ENCODE measurements around the gene RASSF9. TPM values are rescaled to one million over a fixed set of nuclear protein-coding genes. Genes with fewer than 3 reads are reported as not detected.

RASSF9 gene
- total and polyA plus RNA-seq, 7 experiments from 2014 or later = not detected

GRCh38 chr12:85782711-85783110 lies 53.5 kb downstream of the RASSF9 start:
- Histone ChIP-seq H3K4me1 (ENCODE audit: control insufficient read depth in 2 of 2, insufficient read depth in 2 of 2, low read length in 2 of 2) (no peaks in the 10 kb centered on the region), H3K27me3 (ENCODE audit: control insufficient read depth in 2 of 2, insufficient read depth in 2 of 2, low read length in 2 of 2) (no peaks in the 10 kb centered on the region), H3K36me3 (ENCODE audit: control insufficient read depth in 2 of 3, insufficient read depth in 3 of 3, low read length in 3 of 3) (no peaks in the 10 kb centered on the region), H3K9me3 (ENCODE audit: control insufficient read depth in 2 of 3, low read length in 3 of 3) (no peaks in the 10 kb centered on the region), H3K27ac (ENCODE audit: low read depth, low read length) (no peak overlapping the region), H3K4me3 (ENCODE audit: low read length) (no peak overlapping the region)
- intact Hi-C loops (cut with micrococcal nuclease) = no loop called here
- ChIA-PET CTCF (no interaction called here), POLR2A (no interaction called here)
- H3K9me3 Mint-ChIP-seq = peaks cover 0 to 7% (median 1%) of the 10 kb centered on the region in 11 donors
- no peaks in the 10 kb centered on the region for H3K4me1 Mint-ChIP-seq
- H3K4me3 Mint-ChIP-seq = no peak overlapping the region
- no peaks in the 10 kb centered on the region for H3K27me3 Mint-ChIP-seq
- no peak overlapping the region for H3K27ac Mint-ChIP-seq
- DNase-seq (no peak), ATAC-seq (no peak)
- no peaks in the 10 kb centered on the region for H3K36me3 Mint-ChIP-seq

GRCh38 chr12:85781766-85782165 lies 54.4 kb downstream of the RASSF9 start:
- H3K27me3 Mint-ChIP-seq = no peaks in the 10 kb centered on the region

GRCh38 chr12:85779768-85780167 lies 56.4 kb downstream of the RASSF9 start:
- ATAC-seq (no peak), DNase-seq (no peak)
- Mint-ChIP-seq H3K36me3 (no peaks in the 10 kb centered on the region), H3K27ac (no peak overlapping the region), H3K4me3 (no peak overlapping the region), H3K4me1 (no peaks in the 10 kb centered on the region), H3K27me3 (no peaks in the 10 kb centered on the region), H3K9me3 (peaks cover 0 to 7% (median 0%) of the 10 kb centered on the region in 11 donors)
- Histone ChIP-seq H3K36me3 (ENCODE audit: control insufficient read depth in 2 of 3, insufficient read depth in 3 of 3, low read length in 3 of 3) (no peaks in the 10 kb centered on the region), H3K4me3 (ENCODE audit: low read length) (no peak overlapping the region), H3K9me3 (ENCODE audit: control insufficient read depth in 2 of 3, low read length in 3 of 3) (no peaks in the 10 kb centered on the region), H3K4me1 (ENCODE audit: control insufficient read depth in 2 of 2, insufficient read depth in 2 of 2, low read length in 2 of 2) (no peaks in the 10 kb centered on the region), H3K27me3 (ENCODE audit: control insufficient read depth in 2 of 2, insufficient read depth in 2 of 2, low read length in 2 of 2) (no peaks in the 10 kb centered on the region), H3K27ac (ENCODE audit: low read depth, low read length) (no peak overlapping the region)
- CTCF ChIA-PET = no interaction called here
- intact Hi-C loops (cut with micrococcal nuclease) = no loop called here
- POLR2A ChIA-PET = no interaction called here

More at GRCh38 chr12:85781766-85782165, 54.4 kb downstream of the RASSF9 start:
- ATAC-seq (no peak), DNase-seq (no peak)
- H3K4me3 ChIP-seq (ENCODE audit: low read length) = no peak overlapping the region
- no peaks in the 10 kb centered on the region for H3K27me3 ChIP-seq (ENCODE audit: control insufficient read depth in 2 of 2, insufficient read depth in 2 of 2, low read length in 2 of 2)
- CTCF ChIA-PET = no interaction called here
- no peaks in the 10 kb centered on the region for H3K36me3 ChIP-seq (ENCODE audit: control insufficient read depth in 2 of 3, insufficient read depth in 3 of 3, low read length in 3 of 3)
- no peak overlapping the region for H3K27ac Mint-ChIP-seq
- H3K4me3 Mint-ChIP-seq = no peak overlapping the region
- H3K4me1 ChIP-seq (ENCODE audit: control insufficient read depth in 2 of 2, insufficient read depth in 2 of 2, low read length in 2 of 2) = no peaks in the 10 kb centered on the region
- H3K36me3 Mint-ChIP-seq = no peaks in the 10 kb centered on the region
- no peak overlapping the region for H3K27ac ChIP-seq (ENCODE audit: low read depth, low read length)
- intact Hi-C loops (cut with micrococcal nuclease) = no loop called here
- peaks cover 0 to 7% (median 0%) of the 10 kb centered on the region in 11 donors for H3K9me3 Mint-ChIP-seq
- no peaks in the 10 kb centered on the region for H3K4me1 Mint-ChIP-seq
- H3K9me3 ChIP-seq (ENCODE audit: control insufficient read depth in 2 of 3, low read length in 3 of 3) = no peaks in the 10 kb centered on the region
- POLR2A ChIA-PET = no interaction called here

GRCh38 chr12:85775091-85775490 lies 61.1 kb downstream of the RASSF9 start:
- CTCF ChIA-PET = no interaction called here
- Mint-ChIP-seq H3K36me3 (no peaks in the 10 kb centered on the region), H3K9me3 (peaks cover 0 to 6% (median 0%) of the 10 kb centered on the region in 11 donors), H3K4me3 (no peak overlapping the region), H3K27ac (no peak overlapping the region), H3K27me3 (no peaks in the 10 kb centered on the region), H3K4me1 (no peaks in the 10 kb centered on the region)
- no peaks in the 10 kb centered on the region for H3K4me1 ChIP-seq (ENCODE audit: control insufficient read depth in 2 of 2, insufficient read depth in 2 of 2, low read length in 2 of 2)
- POLR2A ChIA-PET = no interaction called here
- intact Hi-C loops (cut with micrococcal nuclease) = no loop called here
- H3K27me3 ChIP-seq (ENCODE audit: control insufficient read depth in 2 of 2, insufficient read depth in 2 of 2, low read length in 2 of 2) = no peaks in the 10 kb centered on the region
- ATAC-seq (no peak), DNase-seq (no peak)
- H3K36me3 ChIP-seq (ENCODE audit: control insufficient read depth in 2 of 3, insufficient read depth in 3 of 3, low read length in 3 of 3) = no peaks in the 10 kb centered on the region
- H3K4me3 ChIP-seq (ENCODE audit: low read length) = no peak overlapping the region
- no peaks in the 10 kb centered on the region for H3K9me3 ChIP-seq (ENCODE audit: control insufficient read depth in 2 of 3, low read length in 3 of 3)
- no peak overlapping the region for H3K27ac ChIP-seq (ENCODE audit: low read depth, low read length)

- no peak overlapping the region for H3K27ac Mint-ChIP-seq
- H3K27me3 Mint-ChIP-seq = no peaks in the 10 kb centered on the region
- CTCF ChIA-PET = interaction anchor here (0.6 kb wide), 1 partner anchor 91 kb away, joined by 3 read pairs; no protein-coding TSS in a partner anchor
- H3K4me3 ChIP-seq (ENCODE audit: low read length) = no peak overlapping the region
- POLR2A ChIA-PET = no interaction called here
- no peaks in the 10 kb centered on the region for H3K36me3 Mint-ChIP-seq
- DNase-seq (no peak), ATAC-seq (no peak)
- no peak overlapping the region for H3K27ac ChIP-seq (ENCODE audit: low read depth, low read length)
- H3K4me1 Mint-ChIP-seq = no peaks in the 10 kb centered on the region
- no peak overlapping the region for H3K4me3 Mint-ChIP-seq
- H3K27me3 ChIP-seq (ENCODE audit: control insufficient read depth in 2 of 2, insufficient read depth in 2 of 2, low read length in 2 of 2) = no peaks in the 10 kb centered on the region
- peaks cover 0 to 5% (median 0%) of the 10 kb centered on the region in 11 donors for H3K9me3 Mint-ChIP-seq
- intact Hi-C loops (cut with micrococcal nuclease) = no loop called here
- no peaks in the 10 kb centered on the region for H3K9me3 ChIP-seq (ENCODE audit: control insufficient read depth in 2 of 3, low read length in 3 of 3)
- H3K4me1 ChIP-seq (ENCODE audit: control insufficient read depth in 2 of 2, insufficient read depth in 2 of 2, low read length in 2 of 2) = no peaks in the 10 kb centered on the region
- no peaks in the 10 kb centered on the region for H3K36me3 ChIP-seq (ENCODE audit: control insufficient read depth in 2 of 3, insufficient read depth in 3 of 3, low read length in 3 of 3)
These were observed 70.7 kb downstream of the RASSF9 start for GRCh38 chr12:85765453-85765869.

GRCh38 chr12:85759623-85760022 lies 76.6 kb downstream of the RASSF9 start:
- no peaks in the 10 kb centered on the region for H3K27me3 Mint-ChIP-seq
- no peaks in the 10 kb centered on the region for H3K36me3 Mint-ChIP-seq

GRCh38 chr12:85759091-85759490 lies 77.1 kb downstream of the RASSF9 start:
- no peak overlapping the region for H3K27ac Mint-ChIP-seq
- DNase-seq = no peak
- peaks cover 0 to 22% (median 7%) of the 10 kb centered on the region in 11 donors for H3K9me3 Mint-ChIP-seq
- H3K4me3 Mint-ChIP-seq = no peak overlapping the region
- ChIA-PET POLR2A (no interaction called here), CTCF (no interaction called here)
- Histone ChIP-seq H3K4me3 (ENCODE audit: low read length) (no peak overlapping the region), H3K27me3 (ENCODE audit: control insufficient read depth in 2 of 2, insufficient read depth in 2 of 2, low read length in 2 of 2) (no peaks in the 10 kb centered on the region), H3K27ac (ENCODE audit: low read depth, low read length) (no peak overlapping the region), H3K36me3 (ENCODE audit: control insufficient read depth in 2 of 3, insufficient read depth in 3 of 3, low read length in 3 of 3) (no peaks in the 10 kb centered on the region), H3K4me1 (ENCODE audit: control insufficient read depth in 2 of 2, insufficient read depth in 2 of 2, low read length in 2 of 2) (no peaks in the 10 kb centered on the region), H3K9me3 (ENCODE audit: control insufficient read depth in 2 of 3, low read length in 3 of 3) (peaks cover 0 to 3% (median 0%) of the 10 kb centered on the region in 3 experiments)
- no peaks in the 10 kb centered on the region for H3K4me1 Mint-ChIP-seq
- ATAC-seq = no peak
- no peaks in the 10 kb centered on the region for H3K36me3 Mint-ChIP-seq
- intact Hi-C loops (cut with micrococcal nuclease) = no loop called here
- no peaks in the 10 kb centered on the region for H3K27me3 Mint-ChIP-seq

More at GRCh38 chr12:85759623-85760022, 76.6 kb downstream of the RASSF9 start:
- peaks cover 0 to 19% (median 5%) of the 10 kb centered on the region in 11 donors for H3K9me3 Mint-ChIP-seq
- H3K4me1 Mint-ChIP-seq = no peaks in the 10 kb centered on the region
- ChIA-PET POLR2A (no interaction called here), CTCF (no interaction called here)
- no peak for ATAC-seq
- DNase-seq = no peak
- no peak overlapping the region for H3K27ac Mint-ChIP-seq
- H3K4me3 Mint-ChIP-seq = no peak overlapping the region
- H3K27me3 ChIP-seq (ENCODE audit: control insufficient read depth in 2 of 2, insufficient read depth in 2 of 2, low read length in 2 of 2) = no peaks in the 10 kb centered on the region
- intact Hi-C loops (cut with micrococcal nuclease) = no loop called here
- peaks cover 0 to 3% (median 0%) of the 10 kb centered on the region in 3 experiments for H3K9me3 ChIP-seq (ENCODE audit: control insufficient read depth in 2 of 3, low read length in 3 of 3)
- no peak overlapping the region for H3K27ac ChIP-seq (ENCODE audit: low read depth, low read length)
- no peaks in the 10 kb centered on the region for H3K4me1 ChIP-seq (ENCODE audit: control insufficient read depth in 2 of 2, insufficient read depth in 2 of 2, low read length in 2 of 2)
- H3K4me3 ChIP-seq (ENCODE audit: low read length) = no peak overlapping the region
- H3K36me3 ChIP-seq (ENCODE audit: control insufficient read depth in 2 of 3, insufficient read depth in 3 of 3, low read length in 3 of 3) = no peaks in the 10 kb centered on the region
